A673 (cell line): Measurements from ENCODE around the gene RANBP3. TPM values are rescaled to one million over a fixed set of nuclear protein-coding genes. Genes with fewer than 3 reads are reported as not detected.

ENCODE experiments used
- BruUV-seq: library from RNA; stranded (reverse); fragments of 400-500 nt; replicated peaks from 2 replicates; lab custom pipeline; 2021; lab: Mats Ljungman, UMichigan
- CTCF ChIA-PET: fragments of 300-600 bp; sonication (Branson Sonifier 250); formaldehyde crosslinking; loops from one replicate; lab custom pipeline; 2022; ENCODE audit warnings: antibody characterized with exemption; lab: Charles Lee
- POLR2A ChIA-PET: fragments of 300-600 bp; sonication (Branson Sonifier 250); formaldehyde crosslinking; loops from one replicate; lab custom pipeline; 2022; ENCODE audit warnings: antibody characterized with exemption; ENCODE audit not compliant: low non-redundant PET; lab: Charles Lee
- DNase-seq: peaks from one replicate; pipeline ENCODE4 v3.0.0-alpha.2; 2015; ENCODE audit warnings: low spot score
- H3K27ac ChIP-seq: fragments of 200-600 bp; sonication (generic); 2 replicates; pipeline ENCODE4 v1.5.1; 2016; ENCODE audit warnings: mixed run types, low read depth, mild to moderate bottlenecking, mixed read lengths, antibody characterized with exemption, low read length; ENCODE audit not compliant: poor library complexity, severe bottlenecking
- H3K27me3 ChIP-seq: fragments of 200-600 bp; sonication (generic); replicated peaks from 2 replicates; pipeline ENCODE4 v1.6.1; 2017; ENCODE audit warnings: mixed run types, low read depth, mild to moderate bottlenecking, mixed read lengths, antibody characterized with exemption, low read length; ENCODE audit not compliant: insufficient read depth, poor library complexity
- H3K36me3 ChIP-seq: fragments of 200-600 bp; sonication (generic); 2 replicates; pipeline ENCODE4 v1.6.1; 2016; ENCODE audit warnings: mixed run types, mild to moderate bottlenecking, mixed read lengths, antibody characterized with exemption, low read length; ENCODE audit not compliant: insufficient read depth, poor library complexity, severe bottlenecking
- H3K4me1 ChIP-seq: fragments of 200-600 bp; sonication (generic); 2 replicates; pipeline ENCODE4 v1.6.1; 2017; ENCODE audit warnings: mixed run types, mild to moderate bottlenecking, mixed read lengths, antibody characterized with exemption, low read length; ENCODE audit not compliant: insufficient read depth, poor library complexity, severe bottlenecking
- H3K4me3 ChIP-seq: fragments of 200-600 bp; sonication (generic); 2 replicates; pipeline ENCODE4 v1.5.1; 2016; ENCODE audit warnings: low read depth, mixed run types, mild to moderate bottlenecking, mixed read lengths, low read length; ENCODE audit not compliant: poor library complexity, severe bottlenecking
- H3K9me3 ChIP-seq: fragments of 200-600 bp; sonication (generic); 2 replicates; pipeline ENCODE4 v1.6.1; 2016; ENCODE audit warnings: mixed run types, low read depth, mild to moderate bottlenecking, mixed read lengths, antibody characterized with exemption, low read length; ENCODE audit not compliant: poor library complexity, severe bottlenecking
- CTCF ChIP-seq: fragments of 300-800, 200-600 bp; sonication (generic); conservative IDR thresholded peaks from 2 replicates; pipeline ENCODE4 v1.5.1; 2017; ENCODE audit warnings: low read depth, mild to moderate bottlenecking, antibody characterized with exemption, low read length, moderate library complexity, mixed read lengths
- EZH2 ChIP-seq: fragments of 200-600 bp; sonication (generic); IDR thresholded peaks from 2 replicates; pipeline ENCODE4 v1.6.1; 2017; ENCODE audit warnings: borderline replicate concordance, low read depth, mild to moderate bottlenecking, mixed read lengths, antibody characterized with exemption, low read length; ENCODE audit not compliant: poor library complexity, severe bottlenecking
- intact Hi-C: fragments of 100-400 bp; cut with micrococcal nuclease; formaldehyde crosslinking; loops from one replicate; pipeline ENCODE4 v1.10.0; 2022; ENCODE audit not compliant: unreplicated experiment
- total RNA-seq: library from RNA; stranded (reverse); gene quantifications from 2 replicates; pipeline ENCODE4 v1.2.3, GENCODE V29; 2021

The RANBP3 gene
- total RNA-seq, 1 experiment from 2014 or later = 130 TPM

GRCh38 chr19:5993201-5993600, 15.3 kb upstream of the RANBP3 start:
- intact Hi-C loops = no loop called here
- no peak for DNase-seq
- Histone ChIP-seq H3K36me3 (no peaks in the 10 kb centered on the region), H3K27me3 (no peaks in the 10 kb centered on the region), H3K9me3 (no peaks in the 10 kb centered on the region), H3K4me3 (no peak overlapping the region), H3K27ac (peak overlapping the region; percentile 37), H3K4me1 (peaks cover 3% of the 10 kb centered on the region)
- ChIA-PET POLR2A (no interaction called here), CTCF (no interaction called here)
- BruUV-seq = no TSS peak
- TF ChIP-seq EZH2 (no peak), CTCF (no peak)

GRCh38 chr19:5992756-5993155, 14.8 kb upstream of the RANBP3 start:
- H3K4me1 ChIP-seq = peaks cover 3% of the 10 kb centered on the region
- H3K27ac ChIP-seq = peak overlapping the region; percentile 37
- CTCF ChIA-PET = no interaction called here
- no peaks in the 10 kb centered on the region for H3K9me3 ChIP-seq
- POLR2A ChIA-PET = no interaction called here
- intact Hi-C loops = no loop called here
- no peak overlapping the region for H3K4me3 ChIP-seq
- H3K27me3 ChIP-seq = no peaks in the 10 kb centered on the region
- BruUV-seq = no TSS peak
- TF ChIP-seq EZH2 (no peak), CTCF (no peak)
- DNase-seq = no peak
- no peaks in the 10 kb centered on the region for H3K36me3 ChIP-seq

- H3K9me3 ChIP-seq = no peaks in the 10 kb centered on the region
- no peak overlapping the region for H3K27ac ChIP-seq
- no peaks in the 10 kb centered on the region for H3K36me3 ChIP-seq
- peaks cover 3% of the 10 kb centered on the region for H3K4me1 ChIP-seq
- no peak overlapping the region for H3K4me3 ChIP-seq
- no TSS peak for BruUV-seq
- CTCF ChIA-PET = no interaction called here
- no peak for TF ChIP-seq EZH2
- no peak for TF ChIP-seq CTCF
- intact Hi-C loops = no loop called here
- DNase-seq = no peak
- POLR2A ChIA-PET = no interaction called here
- no peaks in the 10 kb centered on the region for H3K27me3 ChIP-seq
These were observed 13.4 kb upstream of the RANBP3 start for GRCh38 chr19:5991244-5991838.
